Measurements from ENCODE around the gene SPATA31D4. TPM values are rescaled to one million over a fixed set of nuclear protein-coding genes. Genes with fewer than 3 reads are reported as not detected.

SPATA31D4 gene
- total RNA-seq, 4 donors from 2014 or later: not detected

- Histone ChIP-seq H3K27ac (no peak overlapping the region), H3K4me3 (no peak overlapping the region), H3K4me1 (no peaks in the 10 kb centered on the region), H3K27me3 (no peaks in the 10 kb centered on the region), H3K36me3 (no peaks in the 10 kb centered on the region), H3K9me3 (no peaks in the 10 kb centered on the region)
- TF ChIP-seq CTCF (IDR thresholded peaks at IDR 0.05): no peak
- no peak for TF ChIP-seq POLR2AphosphoS5 (IDR thresholded peaks at IDR 0.05)
- no peak for TF ChIP-seq EP300 (IDR thresholded peaks at IDR 0.05)
- no peak for TF ChIP-seq POLR2A (IDR thresholded peaks at IDR 0.05)
- DNase-seq (ENCODE audit: low spot score in 2 of 2): no peak
- 93% methylated on average over 1 of the region's 1 CpG for WGBS
Measured at GRCh38 chr9:81892440-81892839, 35.8 kb upstream of the SPATA31D4 start.

GRCh38 chr9:81893929-81894328, 34.3 kb upstream of the SPATA31D4 start:
- Histone ChIP-seq H3K27me3 (no peaks in the 10 kb centered on the region), H3K27ac (no peak overlapping the region), H3K4me1 (no peaks in the 10 kb centered on the region), H3K36me3 (no peaks in the 10 kb centered on the region), H3K9me3 (no peaks in the 10 kb centered on the region), H3K4me3 (no peak overlapping the region)
- TF ChIP-seq POLR2AphosphoS5 (IDR thresholded peaks at IDR 0.05): no peak
- TF ChIP-seq EP300 (IDR thresholded peaks at IDR 0.05): no peak
- TF ChIP-seq POLR2A (IDR thresholded peaks at IDR 0.05): no peak
- no peak for TF ChIP-seq CTCF (IDR thresholded peaks at IDR 0.05)
- 93% methylated on average over 3 of the region's 3 CpGs for WGBS
- DNase-seq (ENCODE audit: low spot score in 2 of 2): no peak

GRCh38 chr9:81894891-81895290, 33.3 kb upstream of the SPATA31D4 start:
- Histone ChIP-seq H3K4me1 (no peaks in the 10 kb centered on the region), H3K4me3 (no peak overlapping the region), H3K9me3 (no peaks in the 10 kb centered on the region), H3K36me3 (no peaks in the 10 kb centered on the region), H3K27me3 (no peaks in the 10 kb centered on the region), H3K27ac (no peak overlapping the region)
- DNase-seq (ENCODE audit: low spot score in 2 of 2): no peak
- TF ChIP-seq POLR2A (IDR thresholded peaks at IDR 0.05): no peak
- no peak for TF ChIP-seq CTCF (IDR thresholded peaks at IDR 0.05)
- TF ChIP-seq EP300 (IDR thresholded peaks at IDR 0.05): no peak
- TF ChIP-seq POLR2AphosphoS5 (IDR thresholded peaks at IDR 0.05): no peak
- WGBS: 90% methylated on average over 1 of the region's 1 CpG

GRCh38 chr9:81896070-81896469, 32.2 kb upstream of the SPATA31D4 start:
- no peak for TF ChIP-seq EP300 (IDR thresholded peaks at IDR 0.05)
- no peak for TF ChIP-seq POLR2A (IDR thresholded peaks at IDR 0.05)
- TF ChIP-seq CTCF (IDR thresholded peaks at IDR 0.05): no peak
- TF ChIP-seq POLR2AphosphoS5 (IDR thresholded peaks at IDR 0.05): no peak
- no peaks in the 10 kb centered on the region for H3K36me3 ChIP-seq
- no peak overlapping the region for H3K4me3 ChIP-seq
- no peaks in the 10 kb centered on the region for H3K9me3 ChIP-seq
- H3K27ac ChIP-seq: no peak overlapping the region
- DNase-seq (ENCODE audit: low spot score in 2 of 2): no peak
- H3K27me3 ChIP-seq: no peaks in the 10 kb centered on the region
- H3K4me1 ChIP-seq: no peaks in the 10 kb centered on the region

- no peak overlapping the region for H3K27ac ChIP-seq
- TF ChIP-seq POLR2A (IDR thresholded peaks at IDR 0.05) (no peak), POLR2AphosphoS5 (IDR thresholded peaks at IDR 0.05) (no peak), CTCF (IDR thresholded peaks at IDR 0.05) (no peak), EP300 (IDR thresholded peaks at IDR 0.05) (no peak)
- H3K4me1 ChIP-seq: no peaks in the 10 kb centered on the region
- no peaks in the 10 kb centered on the region for H3K36me3 ChIP-seq
- no peak for DNase-seq (ENCODE audit: low spot score in 2 of 2)
- no peaks in the 10 kb centered on the region for H3K27me3 ChIP-seq
- H3K4me3 ChIP-seq: no peak overlapping the region
- 86% methylated on average over 1 of the region's 1 CpG for WGBS
- H3K9me3 ChIP-seq: no peaks in the 10 kb centered on the region
Measured at GRCh38 chr9:81898851-81899250, 29.4 kb upstream of the SPATA31D4 start.
